ENCODE measurements around the gene KHDC4.

The KHDC4 gene

GRCh38 chr1:155964193-155964592, 30.0 kb upstream of the KHDC4 start:
- no peak for DNase-seq
- H3K4me3 ChIP-seq (ENCODE audit: low read depth, low read length) = no peak overlapping the region
- peaks cover 7% of the 10 kb centered on the region for H3K4me1 ChIP-seq

GRCh38 chr1:155962599-155963211, 28.5 kb upstream of the KHDC4 start:
- no peaks in the 10 kb centered on the region for H3K27me3 ChIP-seq
- H3K4me1 ChIP-seq = peaks cover 2% of the 10 kb centered on the region; the same call in 1 of the 2 replicates
- peaks cover 6% of the 10 kb centered on the region; the same call in 1 of the 2 replicates for H3K36me3 ChIP-seq
- no peaks in the 10 kb centered on the region for H3K9me3 ChIP-seq
- no peak for DNase-seq
- TF ChIP-seq CTCF (IDR thresholded peaks at IDR 0.05; ENCODE audit: low read depth, low read length) = no peak
- H3K4me3 ChIP-seq (ENCODE audit: low read depth, low read length) = no peak overlapping the region

More at GRCh38 chr1:155964193-155964592, 30.0 kb upstream of the KHDC4 start:
- no peak for TF ChIP-seq CTCF (IDR thresholded peaks at IDR 0.05; ENCODE audit: low read depth, low read length)
- H3K27me3 ChIP-seq = no peaks in the 10 kb centered on the region
- H3K9me3 ChIP-seq = no peaks in the 10 kb centered on the region
- H3K36me3 ChIP-seq = peaks cover 6% of the 10 kb centered on the region; the same call in 1 of the 2 replicates

- no peak for DNase-seq
- TF ChIP-seq CTCF (IDR thresholded peaks at IDR 0.05; ENCODE audit: low read depth, low read length) = no peak
- H3K36me3 ChIP-seq = peaks cover 6% of the 10 kb centered on the region; the same call in 1 of the 2 replicates
- H3K9me3 ChIP-seq = no peaks in the 10 kb centered on the region
- H3K4me3 ChIP-seq (ENCODE audit: low read depth, low read length) = no peak overlapping the region
- H3K4me1 ChIP-seq = no peaks in the 10 kb centered on the region
- no peaks in the 10 kb centered on the region for H3K27me3 ChIP-seq
Observed at GRCh38 chr1:155961937-155962336, 27.7 kb upstream of the KHDC4 start.

- H3K27me3 ChIP-seq = no peaks in the 10 kb centered on the region
- H3K36me3 ChIP-seq = peaks cover 6% of the 10 kb centered on the region; the same call in 1 of the 2 replicates
- H3K9me3 ChIP-seq = no peaks in the 10 kb centered on the region
- no peak for DNase-seq
- no peak overlapping the region for H3K4me3 ChIP-seq (ENCODE audit: low read depth, low read length)
- H3K4me1 ChIP-seq = no peaks in the 10 kb centered on the region
- TF ChIP-seq CTCF (IDR thresholded peaks at IDR 0.05; ENCODE audit: low read depth, low read length) = no peak
Observed at GRCh38 chr1:155960081-155960745, 26.0 kb upstream of the KHDC4 start.

GRCh38 chr1:155957411-155957915, 23.2 kb upstream of the KHDC4 start:
- DNase-seq = no peak
- peaks cover under 1% of the 10 kb centered on the region; the same call in 1 of the 2 replicates for H3K36me3 ChIP-seq
- H3K9me3 ChIP-seq = no peaks in the 10 kb centered on the region
- TF ChIP-seq CTCF (IDR thresholded peaks at IDR 0.05; ENCODE audit: low read depth, low read length) = no peak
- H3K4me1 ChIP-seq = no peaks in the 10 kb centered on the region
- H3K4me3 ChIP-seq (ENCODE audit: low read depth, low read length) = no peak overlapping the region
- H3K27me3 ChIP-seq = no peaks in the 10 kb centered on the region

GRCh38 chr1:155954645-155955044, 20.4 kb upstream of the KHDC4 start:
- TF ChIP-seq CTCF (IDR thresholded peaks at IDR 0.05; ENCODE audit: low read depth, low read length) = no peak
- no peaks in the 10 kb centered on the region for H3K4me1 ChIP-seq
- DNase-seq = no peak
- H3K27me3 ChIP-seq = no peaks in the 10 kb centered on the region
- H3K36me3 ChIP-seq = peaks cover 3% of the 10 kb centered on the region; the same call in 1 of the 2 replicates
- no peak overlapping the region for H3K4me3 ChIP-seq (ENCODE audit: low read depth, low read length)
- no peaks in the 10 kb centered on the region for H3K9me3 ChIP-seq

Measured in BE2C (cell line).